Fibroblast of skin of right quadriceps (primary cell): ENCODE measurements around the gene OR1D2.
A peak's percentile ranks its signal among the peaks of the same experiment; 100 is the strongest.
"Not testable (repeated sequence)": the region's sequence is repeated elsewhere in the genome, so short reads cannot be mapped to it uniquely, and the experiment has no call there.

Source experiments
- DNase-seq: peaks from one replicate; pipeline ENCODE4 v3.0.0-alpha.2; 2013

The OR1D2 gene, protein sequence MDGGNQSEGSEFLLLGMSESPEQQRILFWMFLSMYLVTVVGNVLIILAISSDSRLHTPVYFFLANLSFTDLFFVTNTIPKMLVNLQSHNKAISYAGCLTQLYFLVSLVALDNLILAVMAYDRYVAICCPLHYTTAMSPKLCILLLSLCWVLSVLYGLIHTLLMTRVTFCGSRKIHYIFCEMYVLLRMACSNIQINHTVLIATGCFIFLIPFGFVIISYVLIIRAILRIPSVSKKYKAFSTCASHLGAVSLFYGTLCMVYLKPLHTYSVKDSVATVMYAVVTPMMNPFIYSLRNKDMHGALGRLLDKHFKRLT

DNA sequence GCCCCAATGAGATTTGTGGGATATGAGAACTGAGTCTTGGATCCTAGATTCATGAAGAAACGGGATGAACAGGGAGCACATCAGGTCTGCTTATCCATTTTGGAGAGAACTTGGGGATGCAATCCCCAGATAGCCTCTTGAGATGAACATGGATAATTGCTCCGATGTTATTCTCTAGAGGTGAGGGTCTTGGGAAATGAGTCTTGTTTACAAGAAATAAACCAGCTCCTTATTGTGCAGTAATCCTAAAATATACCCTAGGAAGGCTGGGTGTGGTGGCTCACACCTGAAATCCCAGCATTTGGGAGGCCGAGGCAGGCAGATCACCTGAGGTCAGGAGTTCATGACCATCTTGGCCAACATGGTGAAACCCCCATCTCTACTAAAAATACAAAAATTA lies at the start of gene OR1D2:
OR1D2 (minus strand) TSS at position 101 of the 400 bp plus-strand sequence. CDS start 11,426 bp downstream, outside the sequence.
- DNase-seq, result no peak

DNA sequence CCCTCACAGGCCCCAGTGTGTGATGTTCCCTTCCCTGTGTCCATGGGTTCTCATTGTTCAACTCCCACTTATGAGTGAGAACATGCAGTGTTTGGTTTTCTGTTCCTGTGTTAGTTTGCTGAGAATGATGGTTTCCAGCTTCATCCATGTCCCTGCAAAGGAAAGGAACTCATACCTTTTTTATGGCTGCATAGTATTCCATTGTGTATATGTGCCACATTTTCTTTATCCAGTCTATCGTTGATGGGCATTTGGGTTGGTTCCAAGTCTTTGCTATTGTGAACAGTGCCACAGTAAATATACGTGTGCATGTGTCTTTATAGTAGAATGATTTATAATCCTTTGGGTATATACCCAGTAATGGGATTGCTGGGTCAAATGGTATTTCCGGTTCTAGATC lies 33.3 kb upstream of the OR1D2 start:
- DNase-seq, result not testable (repeated sequence)

DNA sequence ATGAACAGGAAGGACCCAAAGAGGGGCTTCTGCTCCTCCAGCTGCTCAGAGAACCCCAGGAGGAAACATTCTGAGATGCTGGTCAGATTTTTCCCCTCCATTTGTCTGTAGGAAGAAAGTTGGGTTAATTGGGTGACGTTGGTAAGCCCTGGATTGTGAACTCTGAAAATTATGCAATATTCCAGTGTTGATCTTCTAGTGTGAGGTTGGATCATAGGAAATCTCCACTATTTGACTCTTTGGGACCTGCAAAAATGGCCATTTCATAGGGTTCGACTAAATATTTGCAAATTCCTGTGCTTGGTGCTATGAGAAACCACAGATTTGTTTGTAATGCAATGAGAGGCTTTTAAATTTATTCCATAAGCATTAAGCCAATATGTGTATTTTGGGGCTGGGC lies 23.2 kb upstream of the OR1D2 start, which contains the start of gene OR1G1:
OR1G1 (minus strand) TSS at position 101 of the 400 bp plus-strand sequence; CDS start at position 101, 0 bp downstream.
- no peak for DNase-seq

GRCh38 chr17:3073850-3074249 lies 30.4 kb downstream of the OR1D2 start:
- not testable (repeated sequence) for DNase-seq

DNA sequence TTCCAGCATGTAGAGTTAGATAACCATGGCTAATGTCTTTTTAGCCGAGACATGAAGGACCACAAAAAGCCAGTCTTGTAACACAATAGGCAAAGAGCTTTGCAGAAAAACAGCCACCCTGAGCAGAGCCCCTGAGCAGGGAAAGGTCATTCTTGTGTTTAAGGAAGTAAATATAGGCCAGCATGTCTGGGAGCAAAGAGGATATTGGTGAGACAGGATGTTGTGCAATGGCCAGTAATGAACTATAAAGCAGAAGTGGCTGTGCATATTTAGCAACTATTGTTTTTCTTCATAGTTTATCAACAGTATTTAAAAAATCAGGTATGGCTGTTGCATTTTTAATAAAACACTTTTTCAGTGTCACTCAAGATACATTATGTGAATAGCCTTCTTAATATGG lies 39.0 kb downstream of the OR1D2 start:
- not testable (repeated sequence) for DNase-seq

GRCh38 chr17:3063507-3063906 lies 40.7 kb downstream of the OR1D2 start, which contains the start of gene OR1D5:
TSS of gene OR1D5 (minus strand) at chr17:3063607. CDS start at chr17:3063607, 0 bp downstream.
- DNase-seq, result not testable (repeated sequence)

DNA sequence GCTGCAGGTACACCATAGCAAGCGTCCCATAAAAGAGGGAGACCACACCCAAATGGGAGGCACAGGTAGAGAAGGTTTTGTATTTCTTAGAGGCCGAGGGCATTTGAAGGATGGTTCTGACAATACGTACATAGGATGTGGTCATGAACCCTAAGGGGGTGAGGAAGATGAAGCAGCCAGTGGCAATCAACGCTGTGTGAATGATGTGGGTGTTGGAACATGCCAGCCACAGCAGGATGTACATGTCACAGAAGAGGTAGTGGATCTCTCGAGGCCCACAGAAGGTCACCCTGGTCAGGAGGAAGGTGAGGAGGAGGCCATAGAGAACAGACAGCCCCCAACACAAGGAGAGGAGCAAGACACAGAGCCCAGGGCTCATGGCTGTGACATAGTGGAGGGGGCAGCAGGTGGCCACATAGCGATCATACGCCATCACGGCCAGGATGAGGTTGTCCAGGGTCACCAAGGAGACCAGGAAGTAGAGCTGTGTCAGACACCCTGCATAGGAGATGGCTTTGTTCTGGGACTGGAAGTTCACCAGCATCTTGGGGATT lies 41.3 kb downstream of the OR1D2 start:
- DNase-seq, result not testable (repeated sequence)

GRCh38 chr17:3054868-3055267 lies 49.4 kb downstream of the OR1D2 start:
- DNase-seq, result not testable (repeated sequence)

DNA sequence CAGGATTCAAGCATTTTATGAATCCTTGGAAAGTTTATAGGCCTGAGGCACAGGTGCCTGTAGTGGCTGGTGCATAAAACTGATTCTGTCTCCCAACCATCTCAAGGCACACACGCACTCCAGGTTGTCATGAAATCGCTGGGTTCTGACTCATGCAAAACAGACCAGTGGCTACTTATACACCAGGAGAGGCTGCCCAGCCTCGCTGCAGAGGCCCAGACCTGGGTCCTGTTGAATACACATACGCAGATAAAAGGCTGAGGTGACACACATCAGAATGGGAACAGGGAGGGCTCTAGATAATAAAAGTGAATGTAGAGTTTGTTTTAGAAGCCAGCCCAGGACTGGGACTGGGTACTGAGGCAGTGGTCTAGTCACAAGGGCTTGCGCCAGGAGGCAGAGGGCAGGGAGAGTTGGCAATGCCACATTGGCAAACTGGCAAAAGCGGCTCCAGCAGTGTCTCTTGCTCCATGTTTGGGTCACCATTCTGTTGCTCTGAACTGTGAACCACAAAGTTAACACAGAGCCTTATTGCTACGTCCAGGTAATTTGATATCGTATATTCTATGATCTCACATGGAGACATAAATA lies 54.4 kb downstream of the OR1D2 start:
- no peak for DNase-seq

DNA sequence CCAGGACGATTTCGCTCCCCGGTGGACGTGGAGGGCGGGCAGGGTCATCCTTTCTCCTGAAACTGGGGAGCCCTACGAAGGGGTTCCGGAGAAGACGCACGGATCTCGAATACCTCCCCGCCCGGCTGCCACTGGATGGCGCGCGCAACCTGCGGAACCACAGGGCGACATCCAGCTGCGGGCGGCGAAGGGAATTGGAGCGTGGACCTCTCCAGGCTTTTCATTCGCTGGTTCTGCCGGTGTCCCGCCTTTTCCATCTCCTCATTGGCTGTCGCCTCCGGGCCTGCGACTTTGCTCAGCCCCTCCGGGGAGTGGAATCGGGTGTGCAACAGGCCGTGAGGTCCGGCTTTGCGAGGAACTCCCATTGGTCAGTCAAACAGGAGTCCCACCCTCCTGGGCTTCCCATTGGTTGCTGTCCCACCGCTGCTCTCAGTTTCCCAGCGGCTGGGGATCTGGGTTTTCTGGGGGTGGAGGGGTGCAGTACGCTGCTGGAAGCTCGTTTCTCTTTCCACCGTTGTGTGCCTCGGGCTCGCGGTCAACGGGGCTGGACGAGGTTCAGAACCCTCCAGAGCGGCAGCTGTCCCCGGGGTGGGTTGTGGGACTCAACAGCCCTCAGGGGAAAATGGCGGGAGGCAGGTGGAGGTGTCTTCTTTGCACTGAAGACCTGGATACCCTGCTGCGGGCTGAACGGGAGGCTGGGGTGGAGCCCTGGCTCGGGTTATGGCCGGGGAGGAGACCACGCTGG lies 55.3 kb downstream of the OR1D2 start:
- DNase-seq, result peak; percentile 97

GRCh38 chr17:3046753-3047152 lies 57.5 kb downstream of the OR1D2 start:
- DNase-seq, result no peak

- no peak for DNase-seq
Observed at GRCh38 chr17:3043737-3044365, 60.4 kb downstream of the OR1D2 start.

- DNase-seq, result no peak
Observed at GRCh38 chr17:3040882-3041281, 63.3 kb downstream of the OR1D2 start.

DNA sequence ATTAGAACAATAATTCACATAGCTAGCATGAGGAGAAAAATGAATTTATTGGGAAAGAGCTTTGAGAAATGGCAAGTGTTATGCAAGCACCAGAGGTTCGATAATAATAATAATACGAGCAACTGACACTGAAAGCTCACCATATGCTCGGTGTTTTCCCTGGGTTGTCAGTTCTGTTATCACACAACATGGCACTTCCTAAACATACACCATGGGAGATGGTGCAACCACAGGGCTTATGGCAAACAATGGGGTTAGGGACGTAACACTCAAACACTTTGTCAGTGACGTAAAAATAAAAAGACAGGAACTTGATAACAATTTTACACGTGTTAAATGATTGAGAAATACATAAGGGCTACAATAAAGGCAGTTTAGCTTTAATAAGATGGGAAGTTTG lies 64.5 kb downstream of the OR1D2 start:
- DNase-seq, result no peak

- no peak for DNase-seq
Observed at GRCh38 chr17:3038941-3039340, 65.3 kb downstream of the OR1D2 start.
